H1 (cell line): ENCODE data around the gene U2AF1L4. TPM values are rescaled to one million over a fixed set of nuclear protein-coding genes. Genes with fewer than 3 reads are reported as not detected.
A peak's percentile ranks its signal among the peaks of the same experiment; 100 is the strongest.

Experiments used
- CTCF ChIA-PET: fragments of 300-600 bp; sonication (Branson Sonifier 250); formaldehyde crosslinking; loops from one replicate; lab custom pipeline; 2021; ENCODE audit not compliant: partially characterized antibody; lab: Charles Lee
- POLR2A ChIA-PET: fragments of 300-600 bp; sonication (Branson Sonifier 250); formaldehyde crosslinking; loops from one replicate; lab custom pipeline; 2021; ENCODE audit warnings: inconsistent platforms; ENCODE audit not compliant: partially characterized antibody; lab: Charles Lee
- DNase-seq, 2 experiments: peaks; one replicate each; pipeline versions ENCODE4 v3.0.0 to v3.0.0-alpha.2; 2010 to 2022; ENCODE audit warnings: low spot score in 2 of 2, low read depth in 1 of 2, mixed read lengths in 1 of 2
- FAIRE-seq: peaks from 2 replicates; lab custom pipeline; 2011; peaks lifted over from hg19 to GRCh38; lab: Jason Lieb, UNC
- H2AFZ ChIP-seq: 2 replicates; pipeline ENCODE4 v1.8.1; 2012; ENCODE audit warnings: low read length, inconsistent platforms
- H2AK5ac ChIP-seq: 2 replicates; pipeline ENCODE4 v1.6.1; 2013; ENCODE audit warnings: low read depth, low read length
- H2BK120ac ChIP-seq: replicated peaks from 2 replicates; pipeline ENCODE3; 2013; ENCODE audit warnings: low read depth, low read length, inconsistent platforms
- H2BK12ac ChIP-seq: 2 replicates; pipeline ENCODE4 v1.6.1; 2013; ENCODE audit warnings: low read depth, low read length
- H2BK15ac ChIP-seq: 2 replicates; pipeline ENCODE4 v1.6.1; 2013; ENCODE audit warnings: low read length
- H2BK20ac ChIP-seq: 2 replicates; pipeline ENCODE4 v1.6.1; 2013; ENCODE audit warnings: low read length
- H2BK5ac ChIP-seq: 2 replicates; pipeline ENCODE4 v1.6.1; 2013; ENCODE audit warnings: low read depth, low read length
- H3K14ac ChIP-seq: 2 replicates; pipeline ENCODE4 v1.6.1; 2013; ENCODE audit warnings: inconsistent platforms; ENCODE audit not compliant: insufficient read length
- H3K18ac ChIP-seq: 2 replicates; pipeline ENCODE4 v1.6.1; 2013; ENCODE audit warnings: low read length; ENCODE audit errors: extremely low read depth
- H3K23ac ChIP-seq: 2 replicates; pipeline ENCODE4 v1.6.1; 2013; ENCODE audit warnings: inconsistent platforms; ENCODE audit not compliant: insufficient read length
- H3K23me2 ChIP-seq: 2 replicates; pipeline ENCODE4 v1.6.1; 2013; ENCODE audit warnings: low read depth, low read length
- H3K27ac ChIP-seq: 2 replicates; pipeline ENCODE4 v1.6.1; 2011; ENCODE audit warnings: low read depth, low read length, inconsistent platforms
- H3K27me3 ChIP-seq, 4 experiments: replicated peaks in 1 of 4; 1 replicate in 1 of 4; 2 replicates in 3 of 4; pipeline versions ENCODE4 v1.6.1 to v1.8.1; 2011 to 2013; ENCODE audit warnings: low read length in 3 of 4, mild to moderate bottlenecking in 3 of 4, inconsistent platforms in 2 of 4, mixed read lengths in 2 of 4, moderate library complexity in 1 of 4; ENCODE audit not compliant: control insufficient read depth in 3 of 4, insufficient read depth in 3 of 4; ENCODE audit errors: extremely low read depth in 1 of 4
- H3K36me3 ChIP-seq, 4 experiments: 2 replicates each; pipeline versions ENCODE4 v1.6.1 to v1.8.1; 2011 to 2013; ENCODE audit warnings: mild to moderate bottlenecking in 4 of 4, low read length in 3 of 4, moderate library complexity in 2 of 4, control low read depth in 1 of 4, inconsistent platforms in 1 of 4; ENCODE audit not compliant: insufficient read depth in 4 of 4, control insufficient read depth in 2 of 4
- H3K4ac ChIP-seq: replicated peaks from 2 replicates; pipeline ENCODE3; 2013; ENCODE audit warnings: low read length, low read depth, mixed read lengths, inconsistent platforms; ENCODE audit not compliant: insufficient read length
- H3K4me1 ChIP-seq, 4 experiments: replicated peaks in 1 of 4; 1 replicate in 1 of 4; 2 replicates in 3 of 4; pipeline versions ENCODE4 v1.6.1 to v1.8.1; 2011 to 2013; ENCODE audit warnings: low read length in 3 of 4, inconsistent platforms in 2 of 4, mixed read lengths in 1 of 4; ENCODE audit not compliant: insufficient read depth in 4 of 4, control insufficient read depth in 3 of 4
- H3K4me2 ChIP-seq, 2 experiments: 2 replicates each; pipeline versions ENCODE4 v1.6.1 to v1.8.1; 2011 to 2013; ENCODE audit warnings: low read depth in 2 of 2, low read length in 2 of 2, control low read depth in 1 of 2, inconsistent platforms in 1 of 2, mild to moderate bottlenecking in 1 of 2; ENCODE audit not compliant: insufficient read depth in 1 of 2
- H3K4me3 ChIP-seq, 4 experiments: fragments of 200-600, 300-600 bp in 1 of 4; sonication (generic), shearing (Covaris generic), sonication (Bioruptor Twin) in 1 of 4; 2 replicates each; pipeline versions ENCODE4 v1.5.1 to v1.8.1; 2011 to 2016; ENCODE audit warnings: low read length in 4 of 4, low read depth in 3 of 4, control low read depth in 2 of 4, inconsistent platforms in 2 of 4, mild to moderate bottlenecking in 2 of 4, mixed read lengths in 1 of 4, moderate library complexity in 1 of 4; ENCODE audit not compliant: insufficient read depth in 2 of 4; ENCODE audit errors: extremely low read depth in 1 of 4
- H3K56ac ChIP-seq: replicated peaks from 2 replicates; pipeline ENCODE3; 2013; ENCODE audit warnings: low read depth, mild to moderate bottlenecking, mixed read lengths, low read length, inconsistent platforms; ENCODE audit not compliant: insufficient read length
- H3K79me1 ChIP-seq: 2 replicates; pipeline ENCODE4 v1.6.1; 2013; ENCODE audit warnings: low read depth, low read length, control low read depth
- H3K79me2 ChIP-seq, 2 experiments: 2 replicates each; pipeline versions ENCODE4 v1.6.1 to v1.8.1; 2012 to 2013; ENCODE audit warnings: low read length in 2 of 2, mild to moderate bottlenecking in 2 of 2, inconsistent platforms in 1 of 2; ENCODE audit not compliant: insufficient read depth in 2 of 2, control insufficient read depth in 1 of 2
- H3K9ac ChIP-seq, 4 experiments: replicated peaks in 1 of 4; 1 replicate in 1 of 4; 2 replicates in 3 of 4; pipeline versions ENCODE4 v1.6.1 to v1.8.1; 2011 to 2013; ENCODE audit warnings: low read depth in 3 of 4, low read length in 3 of 4, control low read depth in 2 of 4, mild to moderate bottlenecking in 2 of 4, moderate library complexity in 2 of 4, inconsistent platforms in 1 of 4; ENCODE audit errors: extremely low read depth in 1 of 4
- H3K9me3 ChIP-seq, 2 experiments: 2 replicates each; pipeline versions ENCODE4 v1.6.1 to v1.8.1; 2012 to 2013; ENCODE audit warnings: mild to moderate bottlenecking in 2 of 2, moderate library complexity in 2 of 2, control low read depth in 1 of 2, inconsistent platforms in 1 of 2, low read depth in 1 of 2, low read length in 1 of 2, mixed read lengths in 1 of 2; ENCODE audit not compliant: insufficient read depth in 2 of 2
- H4K20me1 ChIP-seq, 2 experiments: replicated peaks in 1 of 2; 2 replicates each; pipeline versions ENCODE3 to v1.8.1; 2011 to 2013; ENCODE audit warnings: inconsistent platforms in 2 of 2, low read length in 2 of 2, mild to moderate bottlenecking in 1 of 2; ENCODE audit not compliant: insufficient read depth in 2 of 2, control insufficient read depth in 1 of 2
- H4K5ac ChIP-seq: 2 replicates; pipeline ENCODE4 v1.6.1; 2013; ENCODE audit warnings: low read length, low read depth, mixed read lengths, inconsistent platforms; ENCODE audit not compliant: insufficient read length
- H4K8ac ChIP-seq: 2 replicates; pipeline ENCODE4 v1.8.0; 2013; ENCODE audit warnings: mild to moderate bottlenecking, moderate library complexity, low read length, inconsistent platforms; ENCODE audit not compliant: insufficient read depth; ENCODE audit errors: extremely low read depth
- H4K91ac ChIP-seq: replicated peaks from 2 replicates; pipeline ENCODE3; 2013; ENCODE audit warnings: low read length, mixed read lengths, inconsistent platforms; ENCODE audit not compliant: insufficient read length
- BCL11A ChIP-seq, 2 experiments: IDR thresholded peaks; one replicate each; pipeline ENCODE4 v1.6.1; 2011; ENCODE audit warnings: low read depth in 2 of 2, low read length in 2 of 2, mild to moderate bottlenecking in 2 of 2
- BRCA1 ChIP-seq: IDR thresholded peaks from 2 replicates; pipeline ENCODE4 v1.6.1; 2012; ENCODE audit warnings: low read depth, low read length, improper control_type of control experiment
- EGR1 ChIP-seq: IDR thresholded peaks from 2 replicates; pipeline ENCODE4 v1.6.1; 2011; ENCODE audit warnings: low read depth, low read length, borderline replicate concordance
- GABPA ChIP-seq: IDR thresholded peaks from 2 replicates; pipeline ENCODE4 v1.6.1; 2011; ENCODE audit warnings: mild to moderate bottlenecking, low read length, moderate library complexity, borderline replicate concordance; ENCODE audit not compliant: insufficient read depth
- NRF1 ChIP-seq: IDR thresholded peaks from 2 replicates; pipeline ENCODE4 v1.6.1; 2011; ENCODE audit warnings: mild to moderate bottlenecking, low read depth, low read length, improper control_type of control experiment
- RAD21 ChIP-seq, 2 experiments: IDR thresholded peaks in 1 of 2; conservative IDR thresholded peaks in 1 of 2; 2 replicates each; pipeline ENCODE4 v1.6.1; 2011; ENCODE audit warnings: low read depth in 2 of 2, low read length in 2 of 2, improper control_type of control experiment in 1 of 2, inconsistent platforms in 1 of 2, mild to moderate bottlenecking in 1 of 2, moderate library complexity in 1 of 2
- RNF2 ChIP-seq: fragments of 200-900, 300-1000 bp; sonication (generic); IDR thresholded peaks from 2 replicates; pipeline ENCODE4 v1.7.1; 2016; ENCODE audit warnings: borderline replicate concordance, low read depth, mild to moderate bottlenecking, antibody characterized with exemption, low read length; ENCODE audit not compliant: poor library complexity, severe bottlenecking; ENCODE audit errors: missing control alignments
- SP1 ChIP-seq: IDR thresholded peaks from 2 replicates; pipeline ENCODE4 v1.6.1; 2011; ENCODE audit warnings: low read depth, low read length
- SP4 ChIP-seq: IDR thresholded peaks from 2 replicates; pipeline ENCODE4 v1.6.1; 2012; ENCODE audit warnings: low read length, inconsistent platforms
- SRF ChIP-seq: IDR thresholded peaks from 2 replicates; pipeline ENCODE4 v1.6.1; 2011; ENCODE audit warnings: mild to moderate bottlenecking, low read depth, low read length, moderate library complexity
- TCF12 ChIP-seq: IDR thresholded peaks from 2 replicates; pipeline ENCODE4 v1.6.1; 2011; ENCODE audit warnings: low read depth, mild to moderate bottlenecking, low read length
- WGBS, 2 experiments: shearing (Covaris generic) in 1 of 2; methylation state at CpG; one replicate each; pipeline versions ENCODE4 v1.1.6 to v1.1.7; 2013 to 2015; ENCODE audit warnings: low lambda C conversion rate in 2 of 2, mixed read lengths in 2 of 2, inconsistent platforms in 1 of 2, low coverage in 1 of 2, missing lambda C conversion rate in 1 of 2; ENCODE audit not compliant: insufficient replicate concordance in 2 of 2, insufficient coverage in 1 of 2, insufficient read length in 1 of 2; ENCODE audit errors: extremely low coverage in 1 of 2, missing lambda C conversion rate in 1 of 2; 5-methylcytosine and 5-hydroxymethylcytosine counted together
- polyA plus RNA-seq, 7 experiments: library from polyadenylated mRNA; depleted of rRNA in 3 of 7; stranded (reverse) in 5 of 7; unstranded in 2 of 7; fragments of >200 nt in 5 of 7; fragments of 200-250 nt in 2 of 7; gene quantifications; 1 replicate in 5 of 7; 2 replicates in 1 of 7; 4 replicates in 1 of 7; pipeline versions ENCODE4 v1.2.1 to v1.2.3, GENCODE V29; 2011 to 2013; ENCODE audit warnings: missing spikeins in 2 of 7, mixed read lengths in 2 of 7
- total RNA-seq: library from RNA; stranded (reverse); fragmentation: NEBNext Ultra II Directional; extraction: Animal tissue kit (Norgen Biotek cat#: 25700); gene quantifications from 2 replicates; pipeline ENCODE4 v1.2.1, GENCODE V29; 2021

U2AF1L4 gene
- total and polyA plus RNA-seq, 2 of the 8 experiments (the other 6 are each of a cell fraction or from before 2014, with no cell fraction given): 15.1 to 32.7 TPM

DNA sequence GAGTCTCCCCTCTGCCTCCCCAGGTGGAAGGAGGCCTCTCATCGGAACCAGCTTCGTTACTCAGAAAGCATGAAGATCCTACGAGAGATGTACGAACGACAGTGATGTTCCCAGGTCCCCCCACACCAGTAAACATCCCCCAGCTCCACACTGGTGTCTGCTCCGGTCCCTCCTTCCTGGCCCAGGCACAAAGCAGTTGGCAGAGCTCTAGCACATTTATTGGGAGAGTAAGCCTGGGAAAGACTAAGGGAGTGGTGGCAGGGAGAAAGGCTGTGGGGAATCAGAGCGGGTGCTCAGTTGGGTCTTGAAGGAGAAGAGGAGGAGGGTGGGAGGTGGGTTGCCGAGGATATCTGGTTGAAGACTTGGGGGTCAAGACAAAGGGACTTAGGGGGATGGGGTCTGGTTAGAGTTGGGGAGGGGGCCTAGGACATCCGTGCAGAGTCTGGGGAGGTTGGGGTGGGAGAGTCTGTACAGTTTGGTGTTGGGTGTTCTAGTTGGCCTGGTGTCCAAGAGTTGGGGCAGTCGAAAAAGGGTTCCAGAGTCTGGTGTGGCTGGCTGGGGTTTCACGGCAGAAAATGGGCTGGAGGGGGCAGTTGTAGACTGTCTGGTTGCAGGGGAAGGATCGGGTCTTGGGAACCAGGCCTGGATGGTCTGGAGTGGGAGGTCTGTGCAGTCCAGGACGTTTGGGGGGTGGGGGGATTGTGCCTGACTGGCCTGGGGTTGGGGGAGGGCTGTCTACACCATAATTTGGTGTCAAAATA, 9.3 kb upstream of the U2AF1L4 start:
- Histone ChIP-seq H2BK120ac (no peak overlapping the region), H3K4me3 (no peak overlapping the region), H3K9me3 (no peaks in the 10 kb centered on the region), H4K20me1 (peaks cover 0 to 4% of the 10 kb centered on the region in 2 experiments), H4K91ac (no peak overlapping the region), H3K23me2 (peaks cover 16% of the 10 kb centered on the region; the same call in 1 of the 2 replicates), H3K4me2 (peak overlapping the region in 1 of 2 experiments; percentile 98; a peak in 1 of 4 replicates), H2BK20ac (no peak overlapping the region), H2BK5ac (no peak overlapping the region), H3K4me1 (peaks cover 0 to 18% (median 11%) of the 10 kb centered on the region in 4 experiments; a peak in 5 of 7 replicates), H3K27me3 (peaks cover 0 to 17% (median 11%) of the 10 kb centered on the region in 4 experiments; a peak in 5 of 7 replicates), H3K23ac (no peak overlapping the region), H2BK12ac (no peak overlapping the region), H3K4ac (no peak overlapping the region), H3K79me2 (peaks cover 0 to 6% of the 10 kb centered on the region in 2 experiments; a peak in 2 of 4 replicates), H2BK15ac (no peak overlapping the region), H4K8ac (no peak overlapping the region), H2AFZ (no peak overlapping the region), H3K14ac (no peak overlapping the region), H3K56ac (no peak overlapping the region), H3K9ac (no peak overlapping the region), H3K27ac (no peak overlapping the region), H2AK5ac (no peak overlapping the region), H3K18ac (no peak overlapping the region; the same call in 1 of the 2 replicates), H4K5ac (no peak overlapping the region), H3K79me1 (peaks cover 4% of the 10 kb centered on the region), H3K36me3 (no peaks in the 10 kb centered on the region)
- ChIA-PET POLR2A (interaction anchor here (1.4 kb wide), 1 partner anchor 14 kb away, joined by 3 read pairs; no protein-coding TSS in a partner anchor), CTCF (interaction anchor here (0.6 to 1.3 kb wide), 2 partner anchors 14 to 245 kb away, joined by 3 to 4 read pairs; no protein-coding TSS in a partner anchor)
- DNase-seq: no peak
- WGBS, 2 experiments: 88% methylated on average over 11 of the region's 13 CpGs; no CpG with 5 or more reads in 1 of the 2 experiments
- FAIRE-seq: no peak
- TF ChIP-seq TCF12 (no peak), SRF (no peak), SP1 (no peak), BCL11A (IDR thresholded peaks at IDR 0.05; ENCODE audit: low read depth in 2 of 2, low read length in 2 of 2) (no peak), RAD21 (IDR thresholded peaks at IDR 0.05 in 1 of 2, conservative IDR thresholded peaks at IDR 0.05 in 1 of 2; ENCODE audit: low read depth in 2 of 2, low read length in 2 of 2) (no peak), BRCA1 (no peak), RNF2 (no peak), SP4 (no peak), NRF1 (no peak), GABPA (no peak), EGR1 (no peak)
